G401.6 (cell line): ENCODE measurements around the gene AUH.
"Not testable (repeated sequence)": the region's sequence is repeated elsewhere in the genome, so short reads cannot be mapped to it uniquely, and the experiment has no call there.

Experiments used
- FAIRE-seq: peaks from 2 replicates; lab custom pipeline; 2012; peaks lifted over from hg19 to GRCh38; lab: Jason Lieb, UNC

AUH gene

DNA sequence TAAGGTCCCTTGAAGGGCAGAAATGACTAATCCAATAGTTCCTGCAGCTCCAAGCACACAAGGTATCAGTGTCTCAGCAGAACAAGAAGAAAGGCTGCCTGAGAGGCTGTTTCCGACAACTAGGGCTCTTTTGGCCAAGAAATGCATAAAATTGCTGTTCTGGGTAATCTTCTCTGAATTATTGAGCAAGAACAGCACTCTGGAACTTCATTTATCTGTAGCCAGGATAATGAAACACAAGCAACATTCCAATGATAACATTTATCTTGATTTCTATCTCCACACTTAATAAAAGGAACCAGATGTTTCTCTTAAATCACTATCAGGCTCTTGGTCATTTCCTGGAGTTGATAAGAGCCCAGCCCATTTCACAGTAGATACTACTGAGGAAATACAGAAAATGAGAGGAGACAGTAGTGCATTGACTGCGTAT is 17.0 kb upstream of the AUH start:
- FAIRE-seq, result no peak

DNA sequence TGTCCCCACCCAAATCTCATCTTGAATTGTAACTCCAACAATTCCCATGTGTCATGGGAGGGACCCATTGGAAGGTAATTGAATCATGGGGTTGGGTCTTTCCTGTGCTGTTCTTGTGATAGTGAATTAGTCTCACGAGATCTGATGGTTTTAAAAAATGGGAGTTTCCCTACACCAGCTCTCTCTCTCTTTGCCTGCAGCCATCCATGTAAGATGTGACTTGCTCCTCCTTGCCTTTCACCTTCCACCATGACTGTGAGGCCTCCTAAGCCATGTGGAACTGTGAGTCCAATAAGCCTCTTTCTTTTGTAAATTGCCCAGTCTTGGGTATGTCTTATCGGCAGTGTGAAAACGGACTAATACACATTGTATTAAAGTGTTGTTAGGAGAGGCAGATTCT is 16.3 kb upstream of the AUH start:
- FAIRE-seq, result not testable (repeated sequence)

DNA sequence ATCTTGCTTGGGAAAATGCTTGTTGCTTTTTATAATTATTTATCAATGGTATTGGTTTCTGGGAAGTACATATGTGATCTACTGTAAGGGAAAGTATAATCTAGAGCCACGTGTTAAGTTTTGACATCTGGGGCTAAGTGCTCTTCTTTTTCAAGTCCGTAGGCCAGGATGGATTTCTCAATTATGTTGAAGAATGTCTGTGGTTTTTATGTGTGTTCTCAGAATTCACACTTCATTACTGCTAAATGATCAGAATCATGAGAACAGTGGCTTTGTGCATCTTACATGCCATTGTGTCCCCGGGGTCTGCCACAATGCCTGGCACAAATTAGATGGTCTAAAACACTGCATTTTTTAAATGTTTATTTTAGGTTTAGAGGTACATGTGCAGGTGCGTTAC is 14.5 kb upstream of the AUH start:
- FAIRE-seq, result no peak

DNA sequence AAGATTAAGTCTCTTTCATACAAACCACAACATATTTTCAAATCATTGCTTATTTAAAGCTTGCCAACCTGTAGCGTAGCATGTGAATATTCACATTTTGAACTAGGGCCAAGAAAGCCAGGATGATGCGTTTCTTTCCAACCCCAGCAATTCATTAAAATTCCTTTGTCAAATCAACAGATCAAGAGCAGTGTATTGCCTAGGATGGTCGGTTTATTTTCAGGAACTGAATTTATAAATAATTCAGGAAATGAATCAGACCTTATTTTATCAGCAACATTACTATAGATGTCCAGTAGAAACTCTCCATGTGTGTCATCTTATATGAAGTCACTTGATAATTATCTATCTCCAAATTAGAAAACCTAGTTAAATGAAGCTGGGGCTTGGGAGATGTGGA is 13.2 kb upstream of the AUH start:
- no peak for FAIRE-seq

DNA sequence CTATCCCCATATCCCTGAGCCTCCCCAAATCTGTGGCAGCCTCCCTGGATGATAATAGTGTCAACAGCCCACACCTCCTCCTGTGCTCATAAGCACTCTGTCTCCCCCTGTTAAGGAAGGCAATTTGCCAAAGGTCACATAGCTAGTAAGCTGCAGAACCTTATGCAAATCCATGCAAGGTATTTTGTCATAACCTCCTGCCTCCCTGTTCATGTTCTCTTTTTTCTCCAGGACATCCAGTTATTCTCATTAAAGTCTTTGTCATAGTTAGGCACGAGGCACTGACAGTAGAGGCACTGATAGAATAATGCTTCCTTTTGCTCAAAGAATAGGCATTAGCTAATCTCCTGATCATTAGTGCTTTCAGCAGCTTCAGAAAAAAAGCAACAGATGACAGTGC is 10.2 kb upstream of the AUH start:
- FAIRE-seq, result no peak

DNA sequence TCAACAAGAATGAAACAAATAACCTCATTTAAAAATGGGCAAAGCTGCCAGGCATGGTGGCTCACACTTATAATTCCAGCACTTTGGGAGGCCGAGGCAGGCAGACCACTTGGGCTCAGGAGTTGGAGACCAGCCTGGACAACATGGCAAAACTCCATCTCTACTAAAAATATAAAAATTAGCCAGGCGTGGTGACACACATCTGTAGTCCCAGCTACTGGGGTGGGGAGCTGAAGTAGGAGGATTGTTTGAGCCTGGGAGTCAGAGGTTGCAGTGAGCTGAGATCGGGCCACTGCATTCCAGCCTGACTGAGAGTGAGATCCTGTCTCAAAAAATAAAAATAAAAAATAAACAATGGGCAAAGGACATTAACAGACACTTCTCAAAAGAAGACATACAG is 8.3 kb upstream of the AUH start:
- not testable (repeated sequence) for FAIRE-seq

DNA sequence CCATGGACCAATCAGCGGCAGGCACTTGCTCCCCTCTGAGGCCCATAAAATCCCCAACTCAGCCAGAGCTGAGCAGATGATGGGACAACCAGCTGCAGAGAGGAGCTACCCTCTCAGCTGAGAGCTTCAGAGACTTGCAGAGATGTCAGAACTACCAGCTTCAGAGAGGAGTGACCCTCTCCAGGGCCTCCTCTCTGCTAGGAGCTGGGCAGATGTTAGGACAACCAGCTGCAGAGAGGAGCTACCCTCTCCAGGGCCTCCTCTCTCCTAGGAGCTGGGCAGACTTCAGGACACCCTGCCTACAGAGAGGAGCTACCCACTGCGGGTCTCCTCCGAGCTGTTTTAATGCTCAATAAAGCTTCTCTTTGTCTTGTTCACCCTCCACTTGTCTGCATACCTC is 3.0 kb upstream of the AUH start:
- no peak for FAIRE-seq

DNA sequence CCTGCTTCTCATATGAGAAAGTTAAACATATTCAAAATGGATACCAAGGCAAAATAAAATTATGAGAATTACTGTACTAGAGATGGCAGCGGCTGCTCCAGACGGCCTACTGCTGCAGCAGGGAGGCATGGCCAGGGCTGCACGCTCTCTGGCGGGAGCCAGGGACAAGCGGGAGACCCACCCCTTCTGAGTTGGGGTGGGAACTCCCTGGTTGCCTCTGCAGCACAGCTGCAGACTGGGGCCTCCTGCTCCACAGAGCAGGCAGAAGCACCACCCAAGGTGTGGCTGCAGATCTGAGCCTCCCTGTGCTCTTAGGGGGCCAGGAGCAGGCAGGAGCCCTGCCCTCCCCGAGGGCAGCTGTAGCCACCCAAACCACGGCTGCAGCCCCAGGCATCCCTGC is 2.3 kb upstream of the AUH start:
- FAIRE-seq, result no peak

DNA sequence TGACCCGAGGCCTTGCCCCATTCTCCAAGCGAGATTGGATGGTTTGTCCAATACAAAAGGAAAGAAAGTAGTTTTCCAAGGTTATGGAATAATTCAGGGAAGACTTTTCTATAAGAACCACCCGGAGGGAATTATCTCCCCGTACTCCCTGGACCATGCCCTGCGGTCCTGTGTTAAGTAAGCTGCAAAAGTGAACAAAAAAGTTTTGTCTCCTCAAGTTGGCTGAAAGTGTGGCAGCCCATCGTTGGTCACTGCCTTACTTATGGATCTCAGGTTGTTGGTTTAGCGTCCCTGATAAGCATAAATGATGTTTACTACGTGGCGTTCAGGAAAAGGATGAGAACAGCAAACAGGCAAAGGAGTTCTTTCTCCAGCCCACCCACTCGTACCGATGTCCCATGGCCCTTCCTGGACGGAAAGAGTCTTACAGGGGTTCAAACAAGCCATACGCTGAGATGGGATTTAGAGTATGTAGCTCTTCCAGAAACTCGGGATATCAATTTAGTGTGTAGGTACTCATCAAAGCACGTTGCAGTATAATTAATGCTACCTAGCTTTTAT is 413 bp upstream of the AUH start:
- FAIRE-seq, result no peak

DNA sequence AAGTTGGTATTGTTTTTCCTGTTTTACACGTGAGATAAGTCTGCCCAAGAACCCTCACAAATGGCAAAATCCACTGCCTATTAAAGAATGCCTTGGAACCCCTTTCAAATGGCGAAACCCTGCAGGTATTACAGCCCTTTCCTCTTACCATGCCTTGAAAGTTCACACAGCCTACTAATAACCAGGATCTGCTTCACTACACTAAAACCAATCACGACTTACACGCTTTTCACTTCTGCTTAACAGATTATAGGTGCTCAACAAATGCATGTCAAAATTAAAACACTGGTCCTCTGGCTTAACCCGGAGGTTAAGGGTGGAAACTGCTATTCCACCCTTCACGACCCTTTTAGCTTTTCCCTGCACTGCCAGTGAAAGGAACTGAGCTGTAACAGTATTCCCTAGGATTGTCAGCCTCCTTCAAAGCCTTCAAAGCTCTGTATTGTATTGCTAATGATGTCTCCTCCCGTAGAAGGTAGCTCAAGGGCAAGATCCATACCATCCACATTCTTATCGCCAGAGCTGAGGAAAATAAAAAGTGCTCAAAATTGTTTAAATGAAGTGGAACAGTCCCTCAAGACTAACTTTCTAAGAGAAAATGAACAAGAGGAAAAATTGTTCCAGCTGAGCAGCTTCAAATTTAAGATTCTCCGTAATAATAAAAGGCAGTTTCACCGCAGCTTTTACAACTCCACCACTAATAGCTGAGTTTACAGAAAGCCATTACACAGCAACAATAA is 997 bp downstream of the AUH start:
- no peak for FAIRE-seq

DNA sequence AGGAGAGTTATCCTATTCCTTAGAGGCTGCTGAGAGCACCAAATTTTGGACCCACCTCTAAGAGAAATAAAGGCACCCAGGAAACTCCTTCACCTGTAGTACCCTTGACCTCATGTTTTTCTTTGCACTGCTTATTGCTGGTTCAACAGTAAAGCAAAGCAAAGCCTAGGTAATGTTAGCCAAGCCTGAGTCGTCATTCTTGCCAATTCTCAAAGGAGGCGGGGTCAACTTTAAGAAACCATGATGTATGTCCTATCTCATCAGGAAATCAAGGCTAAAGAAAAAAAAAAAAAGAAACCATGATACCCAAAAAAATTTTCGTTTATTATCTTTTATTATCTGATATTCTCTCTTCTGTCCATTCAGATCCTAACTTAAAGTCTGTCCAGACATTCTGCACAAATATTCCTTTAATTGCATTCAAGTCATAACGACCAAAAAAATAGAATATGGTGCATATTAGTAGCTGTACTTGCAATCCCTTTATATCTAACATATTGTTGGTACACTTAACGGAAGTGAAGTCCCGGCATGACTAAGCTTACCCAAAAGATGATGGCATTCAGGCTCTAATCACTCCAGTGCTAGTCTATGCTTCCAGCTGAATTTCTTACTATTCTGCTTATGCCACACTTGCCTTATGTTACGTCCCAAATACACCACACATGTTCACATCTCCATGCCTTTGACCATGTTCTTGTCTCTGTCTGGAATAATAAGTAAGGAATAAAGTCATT is 1.8 kb downstream of the AUH start:
- no peak for FAIRE-seq

DNA sequence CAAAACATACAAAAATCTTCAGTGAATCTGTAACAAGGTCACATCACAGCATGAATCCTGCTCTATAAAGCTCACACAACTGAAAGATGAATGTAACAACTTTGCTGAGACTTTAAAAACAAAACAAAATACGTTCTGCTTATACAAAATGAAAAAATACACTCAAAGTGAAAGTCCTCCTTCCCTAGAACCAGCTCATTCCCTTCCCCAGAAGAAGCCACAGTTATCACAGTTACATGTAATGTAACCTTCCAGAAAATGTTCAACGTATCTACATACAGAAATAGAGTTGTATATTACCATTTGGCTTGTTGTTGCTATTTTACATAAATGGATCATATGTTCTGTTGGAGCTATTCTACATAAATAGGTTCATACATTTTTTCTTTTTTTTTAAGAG is 2.6 kb downstream of the AUH start:
- FAIRE-seq, result no peak

DNA sequence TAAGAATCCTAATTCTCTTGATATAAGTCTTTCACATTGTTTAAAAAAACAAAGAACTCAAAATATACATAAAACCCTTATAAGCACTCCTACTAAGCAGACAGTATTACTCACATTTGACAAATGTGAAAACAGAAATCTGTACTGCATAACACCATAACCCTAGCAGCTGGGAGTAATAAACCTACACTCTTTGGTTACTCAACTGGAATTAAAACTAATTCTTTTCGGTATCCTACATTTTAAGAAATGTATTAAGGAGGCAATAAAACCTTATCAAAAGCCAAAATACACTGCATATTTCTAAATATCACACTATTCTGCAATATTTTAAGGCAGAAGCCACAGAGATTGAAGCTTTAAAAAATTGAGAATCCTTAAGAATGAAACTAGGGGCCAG is 6.8 kb downstream of the AUH start:
- FAIRE-seq, result no peak

DNA sequence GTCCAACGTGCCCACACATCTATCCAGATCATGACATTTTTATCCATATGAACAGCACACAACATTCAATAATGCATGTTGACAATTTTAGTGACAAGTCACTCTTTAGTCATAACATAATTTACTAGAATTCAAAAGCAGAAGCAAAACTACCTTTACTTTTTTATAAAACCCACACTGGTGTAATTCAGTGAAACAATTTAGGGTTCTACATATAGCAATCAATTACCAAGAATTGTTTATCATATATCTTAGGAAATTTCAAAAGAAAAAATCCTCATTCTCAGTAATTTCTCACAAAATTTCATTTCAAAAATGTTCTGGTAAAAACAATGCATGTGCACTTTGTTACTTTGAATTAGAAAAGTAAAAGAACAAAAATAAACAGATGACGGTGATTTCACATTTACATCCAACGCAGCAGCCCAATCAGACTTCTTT is 12.6 kb downstream of the AUH start:
- no peak for FAIRE-seq

DNA sequence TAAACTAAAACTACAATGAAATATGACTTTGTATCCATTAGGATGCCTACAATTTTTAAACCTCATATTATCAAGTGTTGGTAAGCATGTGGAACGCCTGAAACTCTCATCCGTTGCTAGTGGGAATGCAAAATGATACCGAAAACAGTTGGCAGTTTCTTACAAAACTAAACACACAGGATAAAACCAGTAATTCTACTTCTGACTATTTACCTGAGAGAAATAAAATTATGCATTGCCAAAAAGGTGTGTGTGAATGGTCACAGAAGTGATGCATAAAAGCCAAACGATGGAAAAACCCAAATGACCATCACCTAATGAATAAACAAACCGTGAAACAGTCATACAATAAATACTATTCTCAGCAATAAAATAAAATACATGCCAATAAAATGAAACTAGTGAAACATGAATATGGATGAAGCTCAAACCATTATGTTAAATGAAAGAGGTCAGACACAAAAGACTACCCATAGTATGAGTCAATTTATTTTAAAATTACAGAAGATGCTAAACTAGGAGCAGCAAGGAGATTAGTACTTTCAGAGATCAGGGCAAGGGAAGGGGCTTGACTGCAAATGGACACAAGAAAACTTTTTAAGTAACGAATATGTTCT is 13.4 kb downstream of the AUH start:
- FAIRE-seq, result no peak

DNA sequence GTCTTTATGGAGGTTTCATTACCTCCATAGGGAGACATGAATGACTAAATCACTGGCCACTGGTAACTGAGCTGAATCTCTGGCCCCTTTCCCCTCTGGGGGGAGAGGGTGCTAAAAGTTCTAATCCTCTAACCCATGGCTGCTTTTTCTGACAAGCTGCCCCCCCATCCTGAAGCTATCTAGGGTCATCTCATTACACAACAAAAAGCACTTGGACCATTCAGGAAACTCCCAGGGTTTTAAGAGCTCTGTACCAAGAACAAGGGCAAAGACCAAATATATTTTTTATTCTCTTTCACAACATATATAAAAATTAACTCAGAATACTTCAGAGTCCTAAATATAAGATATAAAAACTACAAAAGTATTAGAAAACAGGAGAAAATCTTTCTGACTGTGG is 14.3 kb downstream of the AUH start:
- FAIRE-seq, result no peak

DNA sequence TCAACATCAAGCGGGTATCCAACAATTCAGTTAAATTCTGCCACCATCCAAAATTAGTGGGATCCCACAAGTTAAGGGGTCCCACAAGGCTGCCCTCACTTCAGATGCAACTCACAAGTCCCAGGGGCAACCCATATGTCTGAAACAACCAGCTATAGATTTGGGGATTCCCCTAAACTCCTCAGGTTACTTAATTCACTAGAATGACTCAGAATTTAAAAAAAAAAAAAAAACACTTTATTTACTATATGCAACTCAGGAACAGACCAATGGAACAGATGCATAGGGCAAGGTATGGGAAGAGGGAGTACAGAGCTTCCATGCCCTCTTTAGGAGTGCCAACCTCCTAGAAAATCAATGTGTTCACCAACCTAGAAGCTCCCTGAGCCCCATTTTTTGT is 15.1 kb downstream of the AUH start:
- FAIRE-seq, result no peak

DNA sequence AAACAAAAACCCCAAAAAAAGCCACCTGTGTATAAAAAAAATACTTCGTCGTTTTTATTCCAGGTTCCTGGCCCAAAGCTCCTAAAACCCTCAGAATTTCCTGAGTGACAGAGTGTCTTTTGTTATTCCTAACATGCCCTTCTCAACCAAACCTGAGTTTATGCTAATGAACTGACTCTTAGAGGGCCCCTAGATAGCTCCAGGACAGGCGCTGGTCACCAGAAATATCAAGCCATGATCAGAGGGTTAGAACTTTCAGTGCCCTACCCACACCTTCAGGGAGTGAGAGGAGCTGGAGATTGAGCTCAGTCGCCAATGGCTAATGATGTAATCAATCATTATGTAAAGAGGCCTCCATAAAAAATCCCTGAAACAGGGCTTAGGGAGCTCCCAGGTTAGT is 15.7 kb downstream of the AUH start:
- no peak for FAIRE-seq

DNA sequence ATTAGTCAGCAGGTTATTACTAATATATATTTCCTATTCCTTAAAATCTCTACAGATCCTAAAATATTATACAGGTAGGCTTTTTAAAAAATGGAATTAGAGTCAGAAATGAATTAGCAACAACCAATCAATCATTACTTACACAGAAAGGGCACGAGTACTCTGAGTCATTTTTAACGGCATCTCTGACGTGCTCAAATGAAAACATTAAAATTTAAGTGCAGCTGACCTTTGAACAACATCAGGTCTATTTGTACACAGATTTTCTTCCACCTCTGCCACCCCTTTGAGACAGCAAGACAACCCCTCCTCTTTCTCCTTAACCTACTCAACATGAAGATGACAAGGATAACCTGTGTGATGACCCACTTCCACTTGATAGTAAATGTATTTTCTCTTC is 19.1 kb downstream of the AUH start:
- no peak for FAIRE-seq

DNA sequence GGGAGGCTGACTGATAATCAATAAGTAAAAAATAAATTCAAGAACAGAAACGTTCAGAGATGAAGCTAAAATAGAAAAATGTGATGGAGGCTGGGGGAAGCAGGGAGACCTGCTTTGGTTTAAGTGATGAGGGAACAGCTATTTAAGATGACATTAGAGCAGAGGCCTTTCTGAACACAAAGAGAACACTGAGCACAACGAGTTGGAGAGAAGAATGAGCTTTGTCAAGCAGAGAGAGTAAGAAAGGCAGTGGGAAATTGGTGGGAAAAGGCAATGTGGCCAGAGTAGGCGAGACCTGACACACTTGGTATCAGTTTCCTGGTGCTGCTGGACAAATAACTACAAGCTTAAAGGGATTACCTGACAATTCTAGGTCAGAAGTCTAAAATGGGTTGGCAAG is 20.0 kb downstream of the AUH start:
- no peak for FAIRE-seq

DNA sequence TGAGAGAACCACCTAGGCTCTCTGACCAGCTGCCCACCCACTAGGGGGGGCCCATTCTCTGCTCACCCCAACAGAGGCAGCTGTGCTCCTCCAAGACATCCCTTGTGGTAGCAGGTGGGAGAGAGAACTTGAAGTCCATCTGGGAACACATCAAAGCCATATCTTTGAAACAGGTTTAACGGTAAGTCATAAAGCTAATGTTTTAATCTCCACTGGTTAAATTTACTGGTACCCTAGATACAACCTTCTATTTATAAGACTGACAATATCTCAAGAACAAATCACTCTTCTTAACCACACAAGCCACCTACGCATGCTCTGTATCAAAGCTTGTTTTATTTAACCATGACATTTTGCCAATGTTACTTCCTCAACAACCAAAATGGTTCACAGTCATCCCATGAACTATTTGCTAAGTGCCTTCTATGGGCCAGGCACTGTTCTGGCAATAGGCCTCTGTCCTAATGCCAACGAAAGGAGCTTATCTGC is 20.4 kb downstream of the AUH start:
- FAIRE-seq, result no peak

DNA sequence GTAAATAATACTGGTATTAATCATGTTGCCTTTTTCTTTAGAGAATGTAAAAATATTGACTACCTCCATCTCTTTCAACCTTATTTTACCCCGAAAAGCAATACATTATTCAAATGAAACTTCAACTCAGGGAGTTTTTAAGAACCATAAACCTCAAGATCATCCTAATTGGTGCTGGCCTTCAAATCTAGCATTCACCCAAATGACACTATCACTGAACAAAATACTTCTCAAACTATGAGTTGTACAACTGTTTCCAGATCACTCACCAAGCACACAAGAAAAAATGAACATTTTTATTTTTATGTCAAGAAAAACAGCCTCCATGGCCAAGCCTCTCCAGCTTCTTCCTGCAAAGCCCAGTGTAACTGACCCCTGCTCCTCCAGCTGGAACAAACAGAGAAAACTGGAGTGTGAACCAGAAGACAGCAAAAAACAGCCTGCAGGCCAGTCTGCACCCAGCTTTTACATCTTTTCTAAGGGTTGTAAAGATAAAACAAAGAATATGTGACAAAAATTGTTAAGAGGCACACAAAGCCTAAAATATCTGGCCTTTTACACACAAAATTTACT is 21.2 kb downstream of the AUH start:
- no peak for FAIRE-seq

DNA sequence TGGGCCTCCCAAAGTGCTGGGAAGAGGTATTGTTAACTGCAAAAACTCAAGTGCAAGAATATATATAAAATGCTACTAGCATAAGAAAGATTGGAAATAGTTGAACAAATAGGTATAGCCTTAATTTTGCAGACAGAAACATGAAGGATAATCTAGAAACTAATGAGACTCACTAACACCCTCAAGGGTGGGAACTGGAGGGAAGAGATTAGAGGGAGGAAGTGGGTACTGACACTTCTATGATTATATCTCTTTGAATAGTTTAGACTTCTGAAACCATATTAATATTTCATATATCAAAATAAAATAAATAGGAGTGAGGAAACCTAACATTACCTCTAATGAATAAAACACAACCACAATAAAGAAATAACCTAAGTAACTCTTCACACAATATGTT is 23.0 kb downstream of the AUH start:
- FAIRE-seq, result no peak
